Liver (tissue), 3 donors: ENCODE data around the gene KCNK16.

ENCODE experiments used
- ATF3 ChIP-seq: IDR thresholded peaks from 2 replicates; pipeline ENCODE4 v1.6.1; 2016; ENCODE audit warnings: antibody characterized with exemption
- CTCF ChIP-seq: fragments of 150-350 bp; IDR thresholded peaks from 2 replicates; pipeline ENCODE4 v1.5.1; 2017; ENCODE audit warnings: improper control_type of control experiment, low read depth, low read length; ENCODE audit not compliant: missing input control
- EGR1 ChIP-seq, 2 donors: IDR thresholded peaks; 2 replicates each; pipeline ENCODE4 v1.6.1; 2016 to 2018; ENCODE audit warnings: antibody characterized with exemption in 2 of 2, low read depth in 2 of 2
- GABPA ChIP-seq, 2 donors: IDR thresholded peaks in 1 of 2; conservative IDR thresholded peaks in 1 of 2; 2 replicates each; pipeline ENCODE4 v1.6.1; 2016; ENCODE audit warnings: antibody characterized with exemption in 2 of 2, mild to moderate bottlenecking in 1 of 2, moderate library complexity in 1 of 2
- HNF4G ChIP-seq: IDR thresholded peaks from 2 replicates; pipeline ENCODE4 v1.6.1; 2016; ENCODE audit warnings: antibody characterized with exemption
- JUND ChIP-seq, 2 donors: IDR thresholded peaks; 2 replicates each; pipeline ENCODE4 v1.6.1; 2016; ENCODE audit warnings: antibody characterized with exemption in 2 of 2
- MAX ChIP-seq: IDR thresholded peaks from 2 replicates; pipeline ENCODE4 v1.6.1; 2016; ENCODE audit warnings: antibody characterized with exemption
- NR2F2 ChIP-seq: IDR thresholded peaks from 2 replicates; pipeline ENCODE4 v1.6.1; 2016; ENCODE audit warnings: antibody characterized with exemption
- RAD21 ChIP-seq, 2 donors: IDR thresholded peaks; 2 replicates each; pipeline ENCODE4 v1.6.1; 2016; ENCODE audit warnings: antibody characterized with exemption in 2 of 2, mild to moderate bottlenecking in 2 of 2
- RXRA ChIP-seq, 2 donors: IDR thresholded peaks; 2 replicates each; pipeline ENCODE4 v1.6.1; 2017 to 2018; ENCODE audit warnings: antibody characterized with exemption in 2 of 2, mild to moderate bottlenecking in 1 of 2
- SP1 ChIP-seq: IDR thresholded peaks from 2 replicates; pipeline ENCODE4 v1.6.1; 2018; ENCODE audit warnings: antibody characterized with exemption, mild to moderate bottlenecking
- TAF1 ChIP-seq: conservative IDR thresholded peaks from 2 replicates; pipeline ENCODE4 v1.6.1; 2016; ENCODE audit warnings: antibody characterized with exemption, mild to moderate bottlenecking
- YY1 ChIP-seq: IDR thresholded peaks from 2 replicates; pipeline ENCODE4 v1.6.1; 2016; ENCODE audit warnings: antibody characterized with exemption, mild to moderate bottlenecking
- TF ChIP-seq, protein P1 (sequence below): IDR thresholded peaks from 2 replicates; pipeline ENCODE4 v1.6.1; 2016; ENCODE audit warnings: antibody characterized with exemption, mild to moderate bottlenecking
- donor health status: healthy.
- donor health status: healthy.

DNA sequence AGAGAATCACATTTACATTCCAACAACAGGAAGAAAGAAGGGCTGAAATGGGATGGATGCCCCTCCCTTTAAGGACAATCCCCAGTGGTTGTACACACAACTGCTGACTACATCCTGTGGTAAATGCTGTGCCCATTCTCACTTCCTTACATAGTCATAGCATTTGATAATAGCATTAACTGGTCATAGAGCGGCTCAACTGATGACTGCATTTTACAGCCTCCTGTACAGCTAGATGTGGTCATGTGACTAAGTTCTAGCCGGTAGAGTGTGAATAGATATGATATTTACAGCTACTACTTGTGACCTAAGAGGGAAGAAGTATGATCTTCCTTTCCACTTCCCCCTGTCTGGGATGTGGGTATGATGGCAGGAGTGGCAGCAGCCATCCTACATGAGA is 33.0 kb downstream of the KCNK16 start:
- TF ChIP-seq MAX (no peak), CTCF (no peak), RAD21 (IDR thresholded peaks at IDR 0.05) (no peak), TAF1 (no peak), HNF4G (no peak), YY1 (no peak), RXRA (IDR thresholded peaks at IDR 0.05) (no peak), ATF3 (no peak), GABPA (IDR thresholded peaks at IDR 0.05 in 1 of 2, conservative IDR thresholded peaks at IDR 0.05 in 1 of 2) (no peak), JUND (IDR thresholded peaks at IDR 0.05) (no peak), NR2F2 (no peak), EGR1 (IDR thresholded peaks at IDR 0.05; ENCODE audit: low read depth in 2 of 2) (no peak), SP1 (no peak)
- TF ChIP-seq, protein P1, sequence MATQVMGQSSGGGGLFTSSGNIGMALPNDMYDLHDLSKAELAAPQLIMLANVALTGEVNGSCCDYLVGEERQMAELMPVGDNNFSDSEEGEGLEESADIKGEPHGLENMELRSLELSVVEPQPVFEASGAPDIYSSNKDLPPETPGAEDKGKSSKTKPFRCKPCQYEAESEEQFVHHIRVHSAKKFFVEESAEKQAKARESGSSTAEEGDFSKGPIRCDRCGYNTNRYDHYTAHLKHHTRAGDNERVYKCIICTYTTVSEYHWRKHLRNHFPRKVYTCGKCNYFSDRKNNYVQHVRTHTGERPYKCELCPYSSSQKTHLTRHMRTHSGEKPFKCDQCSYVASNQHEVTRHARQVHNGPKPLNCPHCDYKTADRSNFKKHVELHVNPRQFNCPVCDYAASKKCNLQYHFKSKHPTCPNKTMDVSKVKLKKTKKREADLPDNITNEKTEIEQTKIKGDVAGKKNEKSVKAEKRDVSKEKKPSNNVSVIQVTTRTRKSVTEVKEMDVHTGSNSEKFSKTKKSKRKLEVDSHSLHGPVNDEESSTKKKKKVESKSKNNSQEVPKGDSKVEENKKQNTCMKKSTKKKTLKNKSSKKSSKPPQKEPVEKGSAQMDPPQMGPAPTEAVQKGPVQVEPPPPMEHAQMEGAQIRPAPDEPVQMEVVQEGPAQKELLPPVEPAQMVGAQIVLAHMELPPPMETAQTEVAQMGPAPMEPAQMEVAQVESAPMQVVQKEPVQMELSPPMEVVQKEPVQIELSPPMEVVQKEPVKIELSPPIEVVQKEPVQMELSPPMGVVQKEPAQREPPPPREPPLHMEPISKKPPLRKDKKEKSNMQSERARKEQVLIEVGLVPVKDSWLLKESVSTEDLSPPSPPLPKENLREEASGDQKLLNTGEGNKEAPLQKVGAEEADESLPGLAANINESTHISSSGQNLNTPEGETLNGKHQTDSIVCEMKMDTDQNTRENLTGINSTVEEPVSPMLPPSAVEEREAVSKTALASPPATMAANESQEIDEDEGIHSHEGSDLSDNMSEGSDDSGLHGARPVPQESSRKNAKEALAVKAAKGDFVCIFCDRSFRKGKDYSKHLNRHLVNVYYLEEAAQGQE, result no peak
